GM12878 (cell line): Measurements from ENCODE around the gene LCOR. TPM values are rescaled to one million over a fixed set of nuclear protein-coding genes. Genes with fewer than 3 reads are reported as not detected.

ENCODE experiments used
- ATAC-seq: fragments of 200-7000 bp; cut with Tn5 transposase; 3 replicates; pipeline ENCODE4 v1.9.1; 2020; ENCODE audit warnings: mild to moderate bottlenecking, moderate library complexity
- BruUV-seq: library from RNA; stranded (reverse); fragments of 400-500 nt; replicated peaks from 2 replicates; lab custom pipeline; 2021; lab: Mats Ljungman, UMichigan
- CTCF ChIA-PET: fragments of 300-600 bp; sonication (Branson Sonifier 250); formaldehyde crosslinking; extraction: SDS; loops from one replicate; lab custom pipeline; 2021; ENCODE audit warnings: inconsistent platforms; lab: Yijun Ruan, JAX
- POLR2A ChIA-PET: fragments of 350-600 bp; formaldehyde crosslinking; extraction: SDS; loops from one replicate; lab custom pipeline; 2021; ENCODE audit warnings: inconsistent platforms; lab: Charles Lee
- RAD21 ChIA-PET: fragments of 300-600 bp; sonication (Branson Sonifier 250); formaldehyde crosslinking; loops from one replicate; lab custom pipeline; 2023; ENCODE audit warnings: antibody characterized with exemption; ENCODE audit not compliant: unreplicated experiment; lab: Charles Lee
- SMC1A ChIA-PET: fragments of 300-600 bp; sonication (Branson Sonifier 250); formaldehyde crosslinking; loops from one replicate; lab custom pipeline; 2023; ENCODE audit not compliant: unreplicated experiment, uncharacterized antibody; lab: Charles Lee
- DNase-seq: peaks from one replicate; pipeline ENCODE4 v3.0.0-alpha.2; 2011; ENCODE audit warnings: low read depth, low spot score
- FAIRE-seq: peaks from 3 replicates; lab custom pipeline; 2011; peaks lifted over from hg19 to GRCh38; lab: Jason Lieb, UNC
- H2AFZ ChIP-seq: 2 replicates; pipeline ENCODE4 v1.6.0; 2011; ENCODE audit warnings: low read depth, low read length, control low read depth; ENCODE audit not compliant: control insufficient read depth
- H3K27ac ChIP-seq: 2 replicates; pipeline ENCODE4 v1.5.1; 2011; ENCODE audit warnings: control low read depth; ENCODE audit not compliant: control insufficient read depth, insufficient read depth
- H3K27me3 ChIP-seq, 2 experiments: replicated peaks in 1 of 2; 2 replicates each; pipeline versions ENCODE4 v1.6.0 to v1.6.1; 2011; ENCODE audit warnings: low read length in 1 of 2; ENCODE audit not compliant: control insufficient read depth in 2 of 2, insufficient read depth in 2 of 2
- H3K36me3 ChIP-seq, 2 experiments: 2 replicates each; pipeline ENCODE4 v1.5.1; 2011; ENCODE audit warnings: low read length in 1 of 2; ENCODE audit not compliant: control insufficient read depth in 2 of 2, insufficient read depth in 2 of 2
- H3K4me1 ChIP-seq: 2 replicates; pipeline ENCODE4 v1.6.1; 2011; ENCODE audit warnings: mild to moderate bottlenecking, low read length, moderate library complexity, mixed read lengths; ENCODE audit not compliant: control insufficient read depth, insufficient read depth
- H3K4me2 ChIP-seq: 2 replicates; pipeline ENCODE4 v1.6.0; 2011; ENCODE audit warnings: control low read depth; ENCODE audit not compliant: control insufficient read depth, insufficient read depth
- H3K4me3 ChIP-seq: fragments of 200-600 bp; sonication (generic); 2 replicates; pipeline ENCODE4 v1.5.1; 2016
- H3K79me2 ChIP-seq: 2 replicates; pipeline ENCODE4 v1.6.0; 2011; ENCODE audit warnings: low read length; ENCODE audit not compliant: control insufficient read depth, insufficient read depth
- H3K9ac ChIP-seq: 2 replicates; pipeline ENCODE4 v1.8.0; 2011; ENCODE audit warnings: low read length, control low read depth, mixed read lengths; ENCODE audit not compliant: control insufficient read depth, insufficient read depth
- H3K9me3 ChIP-seq: replicated peaks from 3 replicates; pipeline ENCODE4 v1.5.1; 2011; ENCODE audit warnings: mild to moderate bottlenecking, low read length; ENCODE audit not compliant: control insufficient read depth, insufficient read depth
- H4K20me1 ChIP-seq: 2 replicates; pipeline ENCODE4 v1.6.0; 2011; ENCODE audit not compliant: control insufficient read depth, insufficient read depth
- EED ChIP-seq: sonication (generic); IDR thresholded peaks from 2 replicates; pipeline ENCODE4 v1.6.1; 2016; ENCODE audit warnings: antibody characterized with exemption, low read depth
- IKZF2 ChIP-seq, 2 experiments: fragments of 450-650 bp; IDR thresholded peaks; 2 replicates each; pipeline ENCODE4 v1.6.1; 2017; ENCODE audit warnings: mild to moderate bottlenecking in 2 of 2, moderate library complexity in 2 of 2
- SMC3 ChIP-seq: IDR thresholded peaks from 2 replicates; pipeline ENCODE4 v1.6.1; 2011; ENCODE audit warnings: low read length, improper control_type of control experiment, borderline replicate concordance
- WGBS: methylation state at CpG from one replicate; pipeline ENCODE4 v1.1.6; 2016; ENCODE audit warnings: low lambda C conversion rate; ENCODE audit not compliant: insufficient replicate concordance, insufficient coverage; ENCODE audit errors: missing lambda C conversion rate; 5-methylcytosine and 5-hydroxymethylcytosine counted together
- in situ Hi-C: fragments of 300-500 bp; cut with MboI; formaldehyde crosslinking; loops from 9 replicates; pipeline ENCODE4 v1.14.3; 2018; ENCODE audit warnings: mixed read lengths
- intact Hi-C: fragments of 100-400 bp; cut with micrococcal nuclease; formaldehyde crosslinking; loops from one replicate; pipeline ENCODE4 v1.14.2; 2022; ENCODE audit not compliant: unreplicated experiment
- polyA plus RNA-seq, 11 experiments: library from polyadenylated mRNA; depleted of rRNA in 4 of 11; unstranded in 6 of 11; stranded (reverse) in 5 of 11; fragments of >200 nt; fragmentation: Nextera tagmentation in 4 of 11; fragmentation: Illumina TruSeq in 1 of 11; extraction: Ambion mirVana in 4 of 11; extraction: Trizol in 1 of 11; gene quantifications; 1 replicate in 1 of 11; 2 replicates in 10 of 11; pipeline versions ENCODE4 v1.2.1 to v1.2.3, GENCODE V29; 2011 to 2016; ENCODE audit warnings: inconsistent platforms in 2 of 11, missing spikeins in 2 of 11, low read depth in 1 of 11
- total RNA-seq, 4 experiments: library from RNA; depleted of rRNA in 3 of 4; stranded (reverse); fragments of >200 nt in 3 of 4; fragmentation: Illumina TruSeq in 1 of 4; extraction: Trizol in 1 of 4; gene quantifications; 2 replicates each; pipeline versions ENCODE4 v1.2.1 to v1.2.3, GENCODE V29; 2013 to 2021
- TF ChIP-seq, protein P1 (sequence below): fragments of 450-650 bp; IDR thresholded peaks from 2 replicates; pipeline ENCODE4 v1.6.1; 2018; ENCODE audit warnings: borderline replicate concordance, mild to moderate bottlenecking; ENCODE audit not compliant: partially characterized antibody
- TF ChIP-seq, protein P2 (sequence below): fragments of 450-650 bp; formaldehyde crosslinking; IDR thresholded peaks from 2 replicates; pipeline ENCODE4 v1.4.0; 2020; ENCODE audit warnings: mild to moderate bottlenecking, moderate library complexity

Gene LCOR
- total and polyA plus RNA-seq, 10 of the 15 experiments (the other 5 are each of a cell fraction or from before 2014, with no cell fraction given), result 1.6 to 22.0 (median 13.2) TPM

- in situ Hi-C loops, result no loop called here
- Histone ChIP-seq H2AFZ (no peak overlapping the region), H3K27me3 (no peaks in the 10 kb centered on the region), H3K4me3 (0 out of 2 replicates have a peak overlapping the region, but pooled peaks have one; percentile 3), H3K9ac (no peak overlapping the region), H3K36me3 (no peaks in the 10 kb centered on the region; a peak in 1 of 4 replicates), H3K27ac (no peak overlapping the region), H3K79me2 (peaks cover 72% of the 10 kb centered on the region), H3K9me3 (no peaks in the 10 kb centered on the region), H3K4me1 (peaks cover 12% of the 10 kb centered on the region), H4K20me1 (no peaks in the 10 kb centered on the region), H3K4me2 (peak overlapping the region; percentile 63)
- TF ChIP-seq EED (no peak), IKZF2 (IDR thresholded peaks at IDR 0.05) (no peak), SMC3 (no peak)
- TF ChIP-seq, protein P1, sequence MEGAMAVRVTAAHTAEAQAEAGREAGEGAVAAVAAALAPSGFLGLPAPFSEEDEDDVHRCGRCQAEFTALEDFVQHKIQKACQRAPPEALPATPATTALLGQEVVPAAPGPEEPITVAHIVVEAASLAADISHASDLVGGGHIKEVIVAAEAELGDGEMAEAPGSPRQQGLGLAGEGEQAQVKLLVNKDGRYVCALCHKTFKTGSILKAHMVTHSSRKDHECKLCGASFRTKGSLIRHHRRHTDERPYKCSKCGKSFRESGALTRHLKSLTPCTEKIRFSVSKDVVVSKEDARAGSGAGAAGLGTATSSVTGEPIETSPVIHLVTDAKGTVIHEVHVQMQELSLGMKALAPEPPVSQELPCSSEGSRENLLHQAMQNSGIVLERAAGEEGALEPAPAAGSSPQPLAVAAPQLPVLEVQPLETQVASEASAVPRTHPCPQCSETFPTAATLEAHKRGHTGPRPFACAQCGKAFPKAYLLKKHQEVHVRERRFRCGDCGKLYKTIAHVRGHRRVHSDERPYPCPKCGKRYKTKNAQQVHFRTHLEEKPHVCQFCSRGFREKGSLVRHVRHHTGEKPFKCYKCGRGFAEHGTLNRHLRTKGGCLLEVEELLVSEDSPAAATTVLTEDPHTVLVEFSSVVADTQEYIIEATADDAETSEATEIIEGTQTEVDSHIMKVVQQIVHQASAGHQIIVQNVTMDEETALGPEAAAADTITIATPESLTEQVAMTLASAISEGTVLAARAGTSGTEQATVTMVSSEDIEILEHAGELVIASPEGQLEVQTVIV, result no peak
- TF ChIP-seq, protein P2, sequence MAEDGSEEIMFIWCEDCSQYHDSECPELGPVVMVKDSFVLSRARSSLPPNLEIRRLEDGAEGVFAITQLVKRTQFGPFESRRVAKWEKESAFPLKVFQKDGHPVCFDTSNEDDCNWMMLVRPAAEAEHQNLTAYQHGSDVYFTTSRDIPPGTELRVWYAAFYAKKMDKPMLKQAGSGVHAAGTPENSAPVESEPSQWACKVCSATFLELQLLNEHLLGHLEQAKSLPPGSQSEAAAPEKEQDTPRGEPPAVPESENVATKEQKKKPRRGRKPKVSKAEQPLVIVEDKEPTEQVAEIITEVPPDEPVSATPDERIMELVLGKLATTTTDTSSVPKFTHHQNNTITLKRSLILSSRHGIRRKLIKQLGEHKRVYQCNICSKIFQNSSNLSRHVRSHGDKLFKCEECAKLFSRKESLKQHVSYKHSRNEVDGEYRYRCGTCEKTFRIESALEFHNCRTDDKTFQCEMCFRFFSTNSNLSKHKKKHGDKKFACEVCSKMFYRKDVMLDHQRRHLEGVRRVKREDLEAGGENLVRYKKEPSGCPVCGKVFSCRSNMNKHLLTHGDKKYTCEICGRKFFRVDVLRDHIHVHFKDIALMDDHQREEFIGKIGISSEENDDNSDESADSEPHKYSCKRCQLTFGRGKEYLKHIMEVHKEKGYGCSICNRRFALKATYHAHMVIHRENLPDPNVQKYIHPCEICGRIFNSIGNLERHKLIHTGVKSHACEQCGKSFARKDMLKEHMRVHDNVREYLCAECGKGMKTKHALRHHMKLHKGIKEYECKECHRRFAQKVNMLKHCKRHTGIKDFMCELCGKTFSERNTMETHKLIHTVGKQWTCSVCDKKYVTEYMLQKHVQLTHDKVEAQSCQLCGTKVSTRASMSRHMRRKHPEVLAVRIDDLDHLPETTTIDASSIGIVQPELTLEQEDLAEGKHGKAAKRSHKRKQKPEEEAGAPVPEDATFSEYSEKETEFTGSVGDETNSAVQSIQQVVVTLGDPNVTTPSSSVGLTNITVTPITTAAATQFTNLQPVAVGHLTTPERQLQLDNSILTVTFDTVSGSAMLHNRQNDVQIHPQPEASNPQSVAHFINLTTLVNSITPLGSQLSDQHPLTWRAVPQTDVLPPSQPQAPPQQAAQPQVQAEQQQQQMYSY (CRISPR knock-in tag), result no peak
- ChIA-PET POLR2A (interaction anchor here (1.3 kb wide), 1 partner anchor 38 kb away, joined by 5 read pairs; no protein-coding TSS in a partner anchor), SMC1A (interaction anchor here (0.6 to 0.9 kb wide), 3 partner anchors 19 to 76 kb away, joined by 3 read pairs; no protein-coding TSS in a partner anchor), CTCF (interaction anchor here (0.8 to 1.0 kb wide), 3 partner anchors 31 to 123 kb away, joined by 3 to 4 read pairs (median 3); no protein-coding TSS in a partner anchor), RAD21 (interaction anchor here (0.6 to 1.0 kb wide), 2 partner anchors 122 to 256 kb away, joined by 3 read pairs; no protein-coding TSS in a partner anchor)
- 0% methylated on average over 1 of the region's 1 CpG for WGBS
- intact Hi-C loops, result no loop called here
- DNase-seq, result no peak
- no peak for FAIRE-seq
- ATAC-seq, result peak; percentile 50
- no TSS peak for BruUV-seq
These were observed 70.0 kb downstream of the LCOR start for GRCh38 chr10:96902117-96902516.
